Loucy (cell line): Measurements from ENCODE around the gene TTYH2.

Experiments
- H2AFZ ChIP-seq: fragments of 200-600 bp; sonication (generic); 2 replicates; pipeline ENCODE4 v1.6.0; 2016; ENCODE audit warnings: antibody characterized with exemption, mild to moderate bottlenecking, low read length, moderate library complexity
- H3F3A ChIP-seq: fragments of 200-600 bp; 2 replicates; pipeline ENCODE4 v1.6.0; 2016; ENCODE audit warnings: antibody characterized with exemption, low read depth, mild to moderate bottlenecking
- H3K27me3 ChIP-seq: fragments of 200-600 bp; sonication (generic); 2 replicates; pipeline ENCODE4 v1.6.1; 2014; ENCODE audit warnings: low read length, mild to moderate bottlenecking; ENCODE audit not compliant: insufficient read depth, poor library complexity, severe bottlenecking
- H3K36me3 ChIP-seq: fragments of 200-600 bp; sonication (generic); 2 replicates; pipeline ENCODE4 v1.6.1; 2016; ENCODE audit warnings: low read length; ENCODE audit not compliant: insufficient read depth
- H3K4me1 ChIP-seq: fragments of 200-600 bp; sonication (generic); 2 replicates; pipeline ENCODE4 v1.5.1; 2014; ENCODE audit warnings: low read length, mild to moderate bottlenecking; ENCODE audit not compliant: insufficient read depth, poor library complexity, severe bottlenecking
- H3K4me2 ChIP-seq: fragments of 200-600 bp; sonication (generic); 2 replicates; pipeline ENCODE4 v1.6.0; 2014; ENCODE audit warnings: antibody characterized with exemption, low read length, low read depth, mild to moderate bottlenecking; ENCODE audit not compliant: poor library complexity, severe bottlenecking
- H3K4me3 ChIP-seq: fragments of 200-600 bp; sonication (generic); 2 replicates; pipeline ENCODE4 v1.5.1; 2014; ENCODE audit warnings: low read length, mild to moderate bottlenecking, mixed read lengths; ENCODE audit not compliant: poor library complexity, severe bottlenecking
- H3K79me2 ChIP-seq: fragments of 200-600 bp; sonication (generic); 2 replicates; pipeline ENCODE4 v1.6.1; 2014; ENCODE audit warnings: low read length; ENCODE audit not compliant: insufficient read depth
- H3K9ac ChIP-seq: fragments of 200-600 bp; sonication (generic); 2 replicates; pipeline ENCODE4 v1.6.0; 2014; ENCODE audit warnings: mild to moderate bottlenecking, low read depth, low read length, moderate library complexity; ENCODE audit not compliant: poor library complexity, severe bottlenecking
- H3K9me2 ChIP-seq: fragments of 200-600 bp; sonication (generic); replicated peaks from 2 replicates; pipeline ENCODE4 v1.6.1; 2016; ENCODE audit warnings: low read depth, low read length, mixed read lengths
- H3K9me3 ChIP-seq: fragments of 200-600 bp; sonication (generic); 2 replicates; pipeline ENCODE4 v1.6.1; 2014; ENCODE audit warnings: mild to moderate bottlenecking, antibody characterized with exemption, low read length, low read depth; ENCODE audit not compliant: insufficient read depth
- H4K20me1 ChIP-seq: fragments of 200-600 bp; sonication (generic); 2 replicates; pipeline ENCODE4 v1.6.0; 2014; ENCODE audit warnings: antibody characterized with exemption, low read length, mild to moderate bottlenecking; ENCODE audit not compliant: insufficient read depth, poor library complexity, severe bottlenecking
- CTCF ChIP-seq: fragments of 200-600 bp; sonication (generic); conservative IDR thresholded peaks from 2 replicates; pipeline ENCODE4 v1.5.1; 2014; ENCODE audit warnings: mild to moderate bottlenecking, antibody characterized with exemption, low read length
- EZH2phosphoT487 ChIP-seq: fragments of 200-600 bp; IDR thresholded peaks from 2 replicates; pipeline ENCODE4 v1.6.1; 2018; ENCODE audit warnings: antibody characterized with exemption, mild to moderate bottlenecking, moderate library complexity, borderline replicate concordance

TTYH2 gene

DNA sequence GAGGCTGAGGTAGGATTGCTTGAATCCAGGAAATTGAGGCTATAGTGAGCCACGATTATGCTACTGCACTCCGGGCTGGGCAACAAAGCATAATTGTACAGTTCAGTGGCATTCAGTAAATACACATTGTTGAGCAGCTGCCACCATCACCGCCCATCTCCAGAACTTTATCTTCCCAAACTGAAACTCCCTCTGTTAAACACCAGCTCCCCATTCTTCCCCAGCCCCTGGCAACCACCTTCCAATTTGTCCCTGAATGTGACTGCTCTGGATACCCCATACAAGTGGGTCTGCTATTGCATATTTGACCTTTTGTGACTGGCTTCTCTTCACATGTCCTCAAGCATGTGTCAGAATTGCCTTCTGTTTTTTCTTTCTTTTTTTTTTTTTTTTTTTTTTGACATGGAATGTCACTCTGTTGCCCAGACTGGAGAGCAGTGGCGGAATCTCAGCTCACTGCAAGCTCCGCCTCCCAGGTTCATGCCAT is 7.0 kb upstream of the TTYH2 start:
- peaks cover 69% of the 10 kb centered on the region for H4K20me1 ChIP-seq
- H3K4me1 ChIP-seq, result peaks cover 24% of the 10 kb centered on the region
- H3K9ac ChIP-seq, result peak overlapping the region; percentile 99
- no peak overlapping the region for H2AFZ ChIP-seq
- peaks cover 10% of the 10 kb centered on the region for H3K27me3 ChIP-seq
- H3K4me2 ChIP-seq, result peak overlapping the region; percentile 77
- peaks cover 50% of the 10 kb centered on the region; the same call in 1 of the 2 replicates for H3K36me3 ChIP-seq
- H3K4me3 ChIP-seq, result peak overlapping the region; percentile 99
- no peaks in the 10 kb centered on the region for H3K9me3 ChIP-seq
- TF ChIP-seq EZH2phosphoT487, result no peak
- no peak for TF ChIP-seq CTCF
- peaks cover 11% of the 10 kb centered on the region; the same call in 1 of the 2 replicates for H3F3A ChIP-seq
- H3K9me2 ChIP-seq, result no peaks in the 10 kb centered on the region
- peaks cover 60% of the 10 kb centered on the region for H3K79me2 ChIP-seq

DNA sequence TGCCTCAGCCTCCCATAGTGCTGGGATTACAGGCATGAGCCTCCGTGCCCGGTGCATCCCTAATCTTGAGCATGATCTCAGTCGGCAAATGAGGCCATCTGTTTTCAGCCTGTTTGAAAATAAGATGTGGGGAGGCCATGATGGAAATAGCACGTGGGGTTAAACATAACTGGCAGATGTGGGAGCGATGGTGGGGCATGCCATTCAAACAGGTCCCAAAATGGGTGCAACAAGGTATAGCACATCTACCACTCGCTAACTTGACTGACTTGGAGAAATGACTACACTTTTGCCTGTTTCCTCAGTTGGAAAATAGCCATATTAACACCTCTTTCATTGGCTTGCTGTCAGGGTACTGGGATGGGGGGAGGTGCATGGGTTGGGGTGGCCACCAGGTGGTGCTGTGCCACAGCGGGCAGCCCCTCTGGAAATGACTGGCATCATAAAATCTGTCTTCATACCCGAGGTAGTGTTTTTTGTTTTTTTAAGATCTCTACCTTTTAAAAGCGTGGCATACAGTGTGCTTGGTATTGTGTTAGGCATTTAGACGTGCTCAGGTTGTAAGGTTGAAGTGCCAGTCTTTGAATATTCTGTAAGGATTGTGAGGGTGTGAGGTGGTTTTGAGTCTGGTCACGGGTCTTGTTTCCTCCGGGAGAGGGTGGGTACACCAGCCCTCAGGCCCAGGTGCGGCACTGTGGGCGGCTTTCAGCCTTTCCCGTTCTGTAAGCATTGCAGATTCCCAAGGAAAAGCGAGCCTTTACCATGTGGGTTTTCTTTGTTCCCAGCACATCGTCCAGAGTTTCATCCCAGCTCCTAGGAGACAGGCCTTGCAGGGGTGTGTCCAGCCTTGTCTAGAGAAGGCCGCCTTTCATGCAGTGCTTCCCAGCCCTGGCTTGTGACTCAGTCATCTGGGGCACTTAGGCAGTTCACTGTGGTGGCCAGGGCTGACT is 2.9 kb upstream of the TTYH2 start:
- Histone ChIP-seq H3K9me2 (no peaks in the 10 kb centered on the region), H4K20me1 (peaks cover 49% of the 10 kb centered on the region)

More for the DNA sequence above, 2.9 kb upstream of the TTYH2 start:
- Histone ChIP-seq H3K4me3 (no peak overlapping the region), H3F3A (peaks cover 11% of the 10 kb centered on the region; the same call in 1 of the 2 replicates), H3K4me2 (peak overlapping the region; percentile 38), H3K9ac (no peak overlapping the region), H2AFZ (no peak overlapping the region), H3K79me2 (peaks cover 40% of the 10 kb centered on the region), H3K9me3 (no peaks in the 10 kb centered on the region), H3K36me3 (peaks cover 48% of the 10 kb centered on the region; the same call in 1 of the 2 replicates), H3K27me3 (no peaks in the 10 kb centered on the region), H3K4me1 (peaks cover 13% of the 10 kb centered on the region)
- no peak for TF ChIP-seq EZH2phosphoT487
- peak; percentile 99 for TF ChIP-seq CTCF
